ENCODE measurements around the gene PPP1R13B.

PPP1R13B gene

DNA sequence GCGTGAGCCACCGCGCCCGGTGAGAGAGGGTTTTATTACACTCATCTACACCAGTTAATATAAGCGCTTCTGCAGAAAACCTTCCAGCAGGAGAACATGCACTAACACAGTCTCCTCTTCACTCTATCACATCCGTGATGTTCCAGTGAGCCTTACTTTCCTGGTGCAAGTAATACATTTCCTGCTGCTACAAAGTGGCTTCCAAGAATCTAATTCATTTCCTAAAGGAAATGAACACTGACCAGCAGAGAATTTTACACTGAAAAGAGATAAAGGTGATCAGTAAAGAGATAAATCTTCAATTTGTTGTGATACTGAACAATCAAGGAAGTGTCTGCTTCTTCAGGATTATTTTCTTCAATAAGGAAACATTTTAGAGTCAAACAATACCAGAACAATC, 92.3 kb downstream of the PPP1R13B start:
- ChIA-PET POLR2A (no interaction called here), CTCF (no interaction called here)
- Histone ChIP-seq H3K36me3 (ENCODE audit: control insufficient read depth in 2 of 2, insufficient read depth in 1 of 2, low read length in 2 of 2) (peaks cover 5 to 11% of the 10 kb centered on the region in 2 experiments), H3K4me3 (ENCODE audit: low read depth, low read length) (no peak overlapping the region), H3K27ac (ENCODE audit: extremely low read depth, low read depth, low read length) (no peak overlapping the region), H3K9me3 (ENCODE audit: control insufficient read depth, insufficient read depth, low read depth, low read length) (no peaks in the 10 kb centered on the region), H3K4me1 (ENCODE audit: control insufficient read depth, insufficient read depth, low read length) (no peaks in the 10 kb centered on the region; the same call in 1 of the 2 replicates)
- TF ChIP-seq ZNF19 (tag by site-specific recombination; IDR thresholded peaks at IDR 0.05; ENCODE audit: low read depth) (no peak), ZNF510 (tag by site-specific recombination; IDR thresholded peaks at IDR 0.05; ENCODE audit: insufficient replicate concordance) (no peak), IKZF3 (tag by site-specific recombination; IDR thresholded peaks at IDR 0.05) (no peak), YY1 (tag by site-specific recombination; IDR thresholded peaks at IDR 0.05) (no peak), ZNF223 (tag by site-specific recombination; IDR thresholded peaks at IDR 0.05) (no peak), ZNF404 (tag by site-specific recombination; IDR thresholded peaks at IDR 0.05) (no peak)

DNA sequence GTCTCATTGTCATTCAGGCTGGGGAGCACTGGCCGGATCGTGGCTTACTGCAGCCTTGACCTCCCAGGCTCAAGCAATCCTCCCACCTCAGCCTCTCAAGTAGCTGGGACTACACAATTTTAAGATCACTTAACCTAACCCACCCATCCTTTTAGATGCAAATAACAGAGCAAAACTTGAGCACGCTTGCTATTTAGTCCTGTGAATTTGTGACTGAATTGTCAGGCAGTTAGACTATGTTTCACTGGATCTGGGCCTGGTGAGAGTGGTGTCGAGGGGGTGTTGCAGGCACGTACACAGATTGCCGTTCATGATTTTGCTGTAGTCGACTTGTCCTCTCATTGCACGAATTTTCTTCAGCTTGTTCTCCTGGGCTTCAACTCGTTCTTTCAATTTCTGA, 93.6 kb downstream of the PPP1R13B start:
- H3K36me3 ChIP-seq (ENCODE audit: control insufficient read depth in 2 of 2, insufficient read depth in 1 of 2, low read length in 2 of 2) = peaks cover 5 to 22% of the 10 kb centered on the region in 2 experiments
- H3K4me3 ChIP-seq (ENCODE audit: low read depth, low read length) = no peak overlapping the region
- H3K4me1 ChIP-seq (ENCODE audit: control insufficient read depth, insufficient read depth, low read length) = no peaks in the 10 kb centered on the region; the same call in 1 of the 2 replicates
- POLR2A ChIA-PET = no interaction called here
- peak; percentile 83 for TF ChIP-seq ZNF157 (tag by site-specific recombination; IDR thresholded peaks at IDR 0.05)
- TF ChIP-seq, protein P1, sequence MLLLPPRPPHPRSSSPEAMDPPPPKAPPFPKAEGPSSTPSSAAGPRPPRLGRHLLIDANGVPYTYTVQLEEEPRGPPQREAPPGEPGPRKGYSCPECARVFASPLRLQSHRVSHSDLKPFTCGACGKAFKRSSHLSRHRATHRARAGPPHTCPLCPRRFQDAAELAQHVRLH (tag by site-specific recombination; IDR thresholded peaks at IDR 0.05) = no peak
- CTCF ChIA-PET = interaction anchor here (0.9 kb wide), 1 partner anchor 147 kb away, joined by 4 read pairs; no protein-coding TSS in a partner anchor
- H3K9me3 ChIP-seq (ENCODE audit: control insufficient read depth, insufficient read depth, low read depth, low read length) = no peaks in the 10 kb centered on the region
- no peak overlapping the region for H3K27ac ChIP-seq (ENCODE audit: extremely low read depth, low read depth, low read length)

DNA sequence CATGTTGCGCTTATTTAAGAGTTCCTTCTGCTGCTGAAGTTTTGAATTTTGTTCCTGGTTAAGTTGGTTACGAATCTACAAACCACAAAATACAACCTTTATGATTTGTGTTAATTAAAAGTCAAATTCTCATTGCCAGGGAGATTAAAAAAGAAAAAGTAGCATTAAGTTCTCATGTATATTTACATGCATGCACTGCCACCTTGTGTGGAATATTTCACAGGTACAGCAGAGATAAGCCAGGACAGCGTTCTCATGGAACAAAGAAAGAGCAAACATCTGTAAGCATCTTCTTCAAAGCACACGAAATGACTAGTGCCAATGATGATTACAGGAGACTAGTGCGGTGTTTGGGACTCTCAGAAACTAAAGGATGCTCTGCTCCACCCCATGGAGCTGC, 97.5 kb downstream of the PPP1R13B start:
- Histone ChIP-seq H3K36me3 (ENCODE audit: control insufficient read depth in 2 of 2, insufficient read depth in 1 of 2, low read length in 2 of 2) (peaks cover 5 to 53% of the 10 kb centered on the region in 2 experiments), H3K27ac (ENCODE audit: extremely low read depth, low read depth, low read length) (no peak overlapping the region), H3K9me3 (ENCODE audit: control insufficient read depth, insufficient read depth, low read depth, low read length) (no peaks in the 10 kb centered on the region), H3K4me1 (ENCODE audit: control insufficient read depth, insufficient read depth, low read length) (no peaks in the 10 kb centered on the region), H3K4me3 (ENCODE audit: low read depth, low read length) (no peak overlapping the region)
- TF ChIP-seq ZNF624 (tag by site-specific recombination; IDR thresholded peaks at IDR 0.05) (no peak), GLI4 (tag by site-specific recombination; IDR thresholded peaks at IDR 0.05) (no peak), KLF16 (tag by site-specific recombination; IDR thresholded peaks at IDR 0.05) (no peak), ZBTB1 (tag by site-specific recombination; IDR thresholded peaks at IDR 0.05) (no peak), ZNF140 (tag by site-specific recombination; IDR thresholded peaks at IDR 0.05) (no peak), ZNF600 (tag by site-specific recombination; IDR thresholded peaks at IDR 0.05) (no peak)
- TF ChIP-seq, protein P2, sequence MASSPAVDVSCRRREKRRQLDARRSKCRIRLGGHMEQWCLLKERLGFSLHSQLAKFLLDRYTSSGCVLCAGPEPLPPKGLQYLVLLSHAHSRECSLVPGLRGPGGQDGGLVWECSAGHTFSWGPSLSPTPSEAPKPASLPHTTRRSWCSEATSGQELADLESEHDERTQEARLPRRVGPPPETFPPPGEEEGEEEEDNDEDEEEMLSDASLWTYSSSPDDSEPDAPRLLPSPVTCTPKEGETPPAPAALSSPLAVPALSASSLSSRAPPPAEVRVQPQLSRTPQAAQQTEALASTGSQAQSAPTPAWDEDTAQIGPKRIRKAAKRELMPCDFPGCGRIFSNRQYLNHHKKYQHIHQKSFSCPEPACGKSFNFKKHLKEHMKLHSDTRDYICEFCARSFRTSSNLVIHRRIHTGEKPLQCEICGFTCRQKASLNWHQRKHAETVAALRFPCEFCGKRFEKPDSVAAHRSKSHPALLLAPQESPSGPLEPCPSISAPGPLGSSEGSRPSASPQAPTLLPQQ (tag by site-specific recombination; IDR thresholded peaks at IDR 0.05) = no peak
- TF ChIP-seq, protein P3, sequence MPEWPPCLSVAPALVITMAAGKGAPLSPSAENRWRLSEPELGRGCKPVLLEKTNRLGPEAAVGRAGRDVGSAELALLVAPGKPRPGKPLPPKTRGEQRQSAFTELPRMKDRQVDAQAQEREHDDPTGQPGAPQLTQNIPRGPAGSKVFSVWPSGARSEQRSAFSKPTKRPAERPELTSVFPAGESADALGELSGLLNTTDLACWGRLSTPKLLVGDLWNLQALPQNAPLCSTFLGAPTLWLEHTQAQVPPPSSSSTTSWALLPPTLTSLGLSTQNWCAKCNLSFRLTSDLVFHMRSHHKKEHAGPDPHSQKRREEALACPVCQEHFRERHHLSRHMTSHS (tag by site-specific recombination; IDR thresholded peaks at IDR 0.05) = no peak
- ChIA-PET CTCF (no interaction called here), POLR2A (no interaction called here)

DNA sequence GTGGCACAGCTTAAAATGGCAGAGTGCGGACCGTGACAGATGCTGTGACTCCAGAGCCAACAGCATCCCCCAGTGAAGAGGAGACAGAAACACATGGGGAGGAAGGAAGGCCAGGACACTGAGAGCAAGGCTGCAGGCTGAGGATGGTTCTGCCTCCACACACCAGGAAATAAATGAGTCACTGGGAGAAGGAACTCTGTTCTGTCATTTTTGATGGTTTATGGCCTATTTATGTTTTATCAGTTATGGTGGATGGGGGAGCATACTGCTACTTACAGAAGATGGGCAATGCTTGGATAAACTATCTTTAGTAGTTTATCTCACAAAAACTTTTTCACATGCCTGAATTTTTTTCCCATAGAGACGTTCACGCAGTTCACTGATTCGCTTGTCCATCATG, 97.9 kb downstream of the PPP1R13B start:
- no peaks in the 10 kb centered on the region for H3K9me3 ChIP-seq (ENCODE audit: control insufficient read depth, insufficient read depth, low read depth, low read length)
- TF ChIP-seq ZNF138 (tag by site-specific recombination; IDR thresholded peaks at IDR 0.05; ENCODE audit: borderline replicate concordance) = no peak
- no peak for TF ChIP-seq ZNF549 (tag by site-specific recombination; IDR thresholded peaks at IDR 0.05)
- no peak for TF ChIP-seq ZNF530 (tag by site-specific recombination; IDR thresholded peaks at IDR 0.05; ENCODE audit: low read depth)
- TF ChIP-seq ZSCAN23 (tag by site-specific recombination; IDR thresholded peaks at IDR 0.05) = no peak
- no peak for TF ChIP-seq REPIN1 (tag by site-specific recombination; IDR thresholded peaks at IDR 0.05; ENCODE audit: low read depth)
- TF ChIP-seq ZNF571 (tag by site-specific recombination; IDR thresholded peaks at IDR 0.05) = no peak
- H3K27ac ChIP-seq (ENCODE audit: extremely low read depth, low read depth, low read length) = no peak overlapping the region
- H3K36me3 ChIP-seq (ENCODE audit: control insufficient read depth in 2 of 2, insufficient read depth in 1 of 2, low read length in 2 of 2) = peaks cover 5 to 58% of the 10 kb centered on the region in 2 experiments
- no peak overlapping the region for H3K4me3 ChIP-seq (ENCODE audit: low read depth, low read length)
- ChIA-PET POLR2A (no interaction called here), CTCF (no interaction called here)
- no peaks in the 10 kb centered on the region for H3K4me1 ChIP-seq (ENCODE audit: control insufficient read depth, insufficient read depth, low read length)

All from HEK293 (cell line).